K562 (cell line): ENCODE data around the gene VWA8. TPM values are rescaled to one million over a fixed set of nuclear protein-coding genes. Genes with fewer than 3 reads are reported as not detected.

Experiments
- ARNT ChIP-seq, 2 experiments: fragments of 450-650 bp; IDR thresholded peaks; 2 replicates each; pipeline ENCODE4 v1.6.1; 2016; ENCODE audit warnings: mild to moderate bottlenecking in 1 of 2
- BRF2 ChIP-seq: IDR thresholded peaks from 3 replicates; pipeline ENCODE4 v1.6.1; 2011; ENCODE audit warnings: borderline replicate concordance, mild to moderate bottlenecking; ENCODE audit not compliant: insufficient read length, insufficient read depth
- CREB1 ChIP-seq, 2 experiments: sonication (generic) in 1 of 2; formaldehyde crosslinking in 1 of 2; IDR thresholded peaks; 2 replicates each; pipeline versions ENCODE4 v1.6.1 to v1.8.0; 2012 to 2022; ENCODE audit warnings: inconsistent platforms in 1 of 2, mild to moderate bottlenecking in 1 of 2, missing genetic modification reagents in 1 of 2, moderate library complexity in 1 of 2
- ESRRB ChIP-seq: fragments of 250-450 bp; sonication (Bioruptor Pico); IDR thresholded peaks from 2 replicates; pipeline ENCODE4 v1.5.0; 2020; ENCODE audit warnings: mild to moderate bottlenecking, moderate library complexity, borderline replicate concordance
- MLLT1 ChIP-seq, 2 experiments: fragments of 450-650 bp; IDR thresholded peaks; 2 replicates each; pipeline ENCODE4 v1.6.1; 2016
- NFE2L1 ChIP-seq: fragments of 450-650 bp; IDR thresholded peaks from 2 replicates; pipeline ENCODE4 v1.6.1; 2016; ENCODE audit warnings: missing genetic modification characterization, low read depth, mild to moderate bottlenecking, missing compliant biosample characterization, moderate library complexity, borderline replicate concordance
- POLR2B ChIP-seq: fragments of 450-650 bp; IDR thresholded peaks from 2 replicates; pipeline ENCODE4 v1.6.1; 2018; ENCODE audit warnings: low read depth; ENCODE audit not compliant: partially characterized antibody
- REST ChIP-seq, 2 experiments: fragments of 450-650 bp; formaldehyde crosslinking in 1 of 2; IDR thresholded peaks; 2 replicates each; pipeline versions ENCODE4 v1.4.0 to v1.6.1; 2014 to 2020; ENCODE audit warnings: mild to moderate bottlenecking in 2 of 2, borderline replicate concordance in 1 of 2, low read depth in 1 of 2
- ZNF408 ChIP-seq: fragments of 250-450 bp; sonication (Bioruptor Pico); IDR thresholded peaks from 2 replicates; pipeline ENCODE4 v1.4.0; 2020; ENCODE audit warnings: low read depth, mild to moderate bottlenecking, moderate library complexity
- polyA plus RNA-seq, 8 experiments: library from polyadenylated mRNA; depleted of rRNA in 4 of 8; stranded (reverse) in 5 of 8; unstranded in 3 of 8; fragments of >200 nt; fragmentation: Nextera tagmentation in 2 of 8; fragmentation: Illumina TruSeq in 1 of 8; extraction: Ambion mirVana in 2 of 8; extraction: Trizol in 1 of 8; gene quantifications; 2 replicates each; pipeline versions ENCODE4 v1.2.1 to v1.2.3, GENCODE V29; 2011 to 2014; ENCODE audit warnings: inconsistent platforms in 1 of 8, missing spikeins in 1 of 8
- total RNA-seq, 7 experiments: library from RNA; depleted of rRNA in 6 of 7; stranded (reverse); fragments of >200 nt in 6 of 7; fragmentation: Illumina TruSeq in 2 of 7; extraction: Trizol in 2 of 7; gene quantifications; 2 replicates each; pipeline versions ENCODE4 v1.2.1 to v1.2.3, GENCODE V29; 2011 to 2021; ENCODE audit warnings: low replicate concordance in 1 of 7

VWA8 gene
- total and polyA plus RNA-seq, 9 of the 15 experiments (the other 6 are each of a cell fraction or from before 2014, with no cell fraction given) = 2.1 to 18.5 (median 13.3) TPM

- TF ChIP-seq REST (IDR thresholded peaks at IDR 0.05; ENCODE audit: borderline replicate concordance) (no peak), REST (CRISPR knock-in tag; IDR thresholded peaks at IDR 0.05; ENCODE audit: low read depth) (no peak), BRF2 (no peak), ARNT (IDR thresholded peaks at IDR 0.05) (no peak), NFE2L1 (tag) (no peak), CREB1 (IDR thresholded peaks at IDR 0.05) (no peak), CREB1 (CRISPR knock-in tag; IDR thresholded peaks at IDR 0.05) (no peak), ZNF408 (CRISPR knock-in tag) (no peak), MLLT1 (IDR thresholded peaks at IDR 0.05) (no peak), ESRRB (CRISPR knock-in tag) (no peak), POLR2B (no peak)
Observed at GRCh38 chr13:41693434-41693833, 267.5 kb downstream of the VWA8 start (continued).
